ENCODE data around the gene CHTF18. TPM values are rescaled to one million over a fixed set of nuclear protein-coding genes. Genes with fewer than 3 reads are reported as not detected.

CHTF18 gene
- total and polyA plus RNA-seq, 9 of the 15 experiments (the other 6 are each of a cell fraction or from before 2014, with no cell fraction given), result 2.5 to 123 (median 17.0) TPM

GRCh38 chr16:802914-803753 is 14.7 kb downstream of the CHTF18 start (continued):
- TF ChIP-seq HMGN3 (IDR thresholded peaks at IDR 0.05; ENCODE audit: borderline replicate concordance, extremely low read depth, insufficient read length, low read depth, low read length) (peak; percentile 14), HDGF (IDR thresholded peaks at IDR 0.05) (no peak)

GRCh38 chr16:803754-804080 is 15.3 kb downstream of the CHTF18 start:
- intact Hi-C loops (cut with micrococcal nuclease), result no loop called here
- H3K27me3 ChIP-seq (ENCODE audit: control insufficient read depth in 2 of 2, insufficient read depth in 2 of 2, low read length in 2 of 2), result no peaks in the 10 kb centered on the region
- WGBS (ENCODE audit: insufficient coverage, low coverage, missing lambda C conversion rate), result 19% methylated on average over 8 of the region's 8 CpGs

More at GRCh38 chr16:803754-804080, 15.3 kb downstream of the CHTF18 start:
- H3K79me2 ChIP-seq (ENCODE audit: control insufficient read depth, insufficient read depth, low read length), result peaks cover 6% of the 10 kb centered on the region; the same call in 2 of the 3 replicates
- peaks cover 11% of the 10 kb centered on the region for H4K20me1 ChIP-seq (replicated peaks; ENCODE audit: control insufficient read depth, insufficient read depth, low read length)
- no peaks in the 10 kb centered on the region for H3K36me3 ChIP-seq (ENCODE audit: control insufficient read depth, insufficient read depth, low read length)
- H3K9me3 ChIP-seq (replicated peaks; ENCODE audit: control insufficient read depth, insufficient read depth, low read depth, low read length), result no peaks in the 10 kb centered on the region
- TF ChIP-seq TAL1 (IDR thresholded peaks at IDR 0.05) (no peak), ZNF282 (CRISPR knock-in tag; IDR thresholded peaks at IDR 0.05) (no peak), E2F8 (IDR thresholded peaks at IDR 0.05; ENCODE audit: low read depth, partially characterized antibody) (no peak), ZNF431 (CRISPR knock-in tag; IDR thresholded peaks at IDR 0.05) (no peak)
- peaks cover 4 to 87% of the 10 kb centered on the region in 2 experiments; a peak in 4 of 5 replicates for H3K4me1 ChIP-seq (replicated peaks in 1 of 2; ENCODE audit: control insufficient read depth in 2 of 2, insufficient read depth in 2 of 2, low read length in 2 of 2)
- FAIRE-seq (peak; percentile 37), DNase-seq (ENCODE audit: extremely low read depth in 1 of 4, low spot score in 3 of 4) (no peak), ATAC-seq (no peak)
- no TSS peak for BruUV-seq (replicated peaks)
- no peak overlapping the region for H3K27ac ChIP-seq (ENCODE audit: extremely low read depth, low read depth, low read length)
- H3K4me2 ChIP-seq (ENCODE audit: insufficient read depth, low read length), result no peak overlapping the region
- POLR2A ChIA-PET, result interaction anchor here (0.6 to 1.0 kb wide), 2 partner anchors 82 to 116 kb away, joined by 3 read pairs; no protein-coding TSS in a partner anchor
- H2AFZ ChIP-seq (ENCODE audit: low read depth, low read length), result no peak overlapping the region
- no peak overlapping the region for H3K4me3 ChIP-seq
- H3K9me1 ChIP-seq (ENCODE audit: control insufficient read depth, insufficient read depth, low read length), result no peaks in the 10 kb centered on the region
- in situ Hi-C loops (cut with MboI), result no loop called here
- peak overlapping the region in 1 of 2 experiments; percentile 69; a peak in 1 of 4 replicates for H3K9ac ChIP-seq (ENCODE audit: insufficient read depth in 1 of 2, low read depth in 2 of 2, low read length in 2 of 2)
- CTCF ChIA-PET (ENCODE audit: low intra/inter-chr PET ratio), result no interaction called here
